ENCODE measurements around the gene MRPS5. TPM values are rescaled to one million over a fixed set of nuclear protein-coding genes. Genes with fewer than 3 reads are reported as not detected.

Gene MRPS5
- total and polyA plus RNA-seq, 2 experiments from 2014 or later: 44.4 to 55.3 TPM

GRCh38 chr2:95113464-95113863 is 8.1 kb downstream of the MRPS5 start:
- H3K36me3 ChIP-seq (replicated peaks; ENCODE audit: insufficient read depth, low read depth): no peaks in the 10 kb centered on the region
- no peaks in the 10 kb centered on the region for H3K4me1 ChIP-seq (ENCODE audit: insufficient read depth)
- H2AFZ ChIP-seq: no peak overlapping the region
- peaks cover 3% of the 10 kb centered on the region for H4K20me1 ChIP-seq (ENCODE audit: insufficient read depth, poor library complexity, severe bottlenecking)
- H3K4me2 ChIP-seq: no peak overlapping the region
- no peak for DNase-seq (ENCODE audit: low spot score)
- no peak overlapping the region for H3K4me3 ChIP-seq
- TF ChIP-seq CTCF (IDR thresholded peaks at IDR 0.05; ENCODE audit: poor library complexity): no peak
- TF ChIP-seq EZH2 (IDR thresholded peaks at IDR 0.05; ENCODE audit: borderline replicate concordance): no peak
- TF ChIP-seq EZH2phosphoT487 (IDR thresholded peaks at IDR 0.05; ENCODE audit: low read depth, severe bottlenecking, unreplicated experiment): no peak
- WGBS (ENCODE audit: low lambda C conversion rate, missing lambda C conversion rate): 92% methylated on average over 7 of the region's 7 CpGs
- no peaks in the 10 kb centered on the region for H3K9me3 ChIP-seq (ENCODE audit: low read depth)
- H3K79me2 ChIP-seq: peaks cover 21% of the 10 kb centered on the region
- no peak overlapping the region for H3K27ac ChIP-seq
- no peaks in the 10 kb centered on the region for H3K9me2 ChIP-seq (replicated peaks; ENCODE audit: insufficient read depth)
- H3K27me3 ChIP-seq: no peaks in the 10 kb centered on the region

- TF ChIP-seq EZH2phosphoT487 (IDR thresholded peaks at IDR 0.05; ENCODE audit: low read depth, severe bottlenecking, unreplicated experiment) (no peak), CTCF (IDR thresholded peaks at IDR 0.05; ENCODE audit: poor library complexity) (no peak), EZH2 (IDR thresholded peaks at IDR 0.05; ENCODE audit: borderline replicate concordance) (no peak)
- no peaks in the 10 kb centered on the region for H3K27me3 ChIP-seq
- no peak overlapping the region for H3K4me3 ChIP-seq
- H3K4me2 ChIP-seq: no peak overlapping the region
- peaks cover 9% of the 10 kb centered on the region for H3K79me2 ChIP-seq
- no peaks in the 10 kb centered on the region for H4K20me1 ChIP-seq (ENCODE audit: insufficient read depth, poor library complexity, severe bottlenecking)
- H3K27ac ChIP-seq: no peak overlapping the region
- H3K36me3 ChIP-seq (replicated peaks; ENCODE audit: insufficient read depth, low read depth): no peaks in the 10 kb centered on the region
- H2AFZ ChIP-seq: no peak overlapping the region
- H3K4me1 ChIP-seq (ENCODE audit: insufficient read depth): no peaks in the 10 kb centered on the region
- DNase-seq (ENCODE audit: low spot score): no peak
- H3K9me2 ChIP-seq (replicated peaks; ENCODE audit: insufficient read depth): no peaks in the 10 kb centered on the region
- no peaks in the 10 kb centered on the region for H3K9me3 ChIP-seq (ENCODE audit: low read depth)
These were observed 11.2 kb downstream of the MRPS5 start for GRCh38 chr2:95110395-95110794.

DNA sequence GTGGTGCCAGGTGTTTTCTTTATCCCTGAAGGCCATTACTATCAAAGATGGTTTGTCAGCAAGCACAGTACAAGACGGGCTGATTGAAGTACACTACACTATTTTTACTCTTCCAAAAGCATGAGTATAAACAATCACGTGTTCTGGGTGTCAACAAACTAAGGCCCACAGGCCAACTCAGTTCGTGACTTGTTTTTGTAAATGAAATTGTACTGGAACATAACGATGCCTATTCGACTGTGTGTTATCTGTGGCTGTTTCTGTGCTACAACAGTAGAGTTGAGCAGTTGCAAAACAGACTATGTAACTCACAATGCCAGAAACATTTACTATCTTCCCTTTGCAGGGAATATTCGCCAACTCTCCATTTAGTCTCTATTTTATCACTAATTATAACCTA is 12.3 kb downstream of the MRPS5 start:
- H3K79me2 ChIP-seq: peaks cover 4% of the 10 kb centered on the region
- no peaks in the 10 kb centered on the region for H3K9me2 ChIP-seq (replicated peaks; ENCODE audit: insufficient read depth)
- 98% methylated on average over 6 of the region's 6 CpGs for WGBS (ENCODE audit: low lambda C conversion rate, missing lambda C conversion rate)
- no peak overlapping the region for H2AFZ ChIP-seq
- no peaks in the 10 kb centered on the region for H3K27me3 ChIP-seq
- H3K4me3 ChIP-seq: no peak overlapping the region
- TF ChIP-seq EZH2phosphoT487 (IDR thresholded peaks at IDR 0.05; ENCODE audit: low read depth, severe bottlenecking, unreplicated experiment) (no peak), CTCF (IDR thresholded peaks at IDR 0.05; ENCODE audit: poor library complexity) (no peak), EZH2 (IDR thresholded peaks at IDR 0.05; ENCODE audit: borderline replicate concordance) (no peak)
- H3K4me2 ChIP-seq: no peak overlapping the region
- DNase-seq (ENCODE audit: low spot score): no peak
- H3K27ac ChIP-seq: no peak overlapping the region
- no peaks in the 10 kb centered on the region for H3K36me3 ChIP-seq (replicated peaks; ENCODE audit: insufficient read depth, low read depth)
- H4K20me1 ChIP-seq (ENCODE audit: insufficient read depth, poor library complexity, severe bottlenecking): no peaks in the 10 kb centered on the region
- H3K4me1 ChIP-seq (ENCODE audit: insufficient read depth): no peaks in the 10 kb centered on the region
- H3K9me3 ChIP-seq (ENCODE audit: low read depth): no peaks in the 10 kb centered on the region

GRCh38 chr2:95106081-95106480 is 15.5 kb downstream of the MRPS5 start:
- 96% methylated on average over 2 of the region's 2 CpGs for WGBS (ENCODE audit: low lambda C conversion rate, missing lambda C conversion rate)
- Histone ChIP-seq H3K27me3 (no peaks in the 10 kb centered on the region), H3K79me2 (no peaks in the 10 kb centered on the region), H3K9me3 (ENCODE audit: low read depth) (no peaks in the 10 kb centered on the region), H2AFZ (no peak overlapping the region), H3K27ac (no peak overlapping the region), H3K36me3 (replicated peaks; ENCODE audit: insufficient read depth, low read depth) (no peaks in the 10 kb centered on the region), H3K4me3 (no peak overlapping the region), H3K4me2 (no peak overlapping the region), H3K9me2 (replicated peaks; ENCODE audit: insufficient read depth) (no peaks in the 10 kb centered on the region), H4K20me1 (ENCODE audit: insufficient read depth, poor library complexity, severe bottlenecking) (no peaks in the 10 kb centered on the region), H3K4me1 (ENCODE audit: insufficient read depth) (no peaks in the 10 kb centered on the region)
- DNase-seq (ENCODE audit: low spot score): no peak
- TF ChIP-seq EZH2 (IDR thresholded peaks at IDR 0.05; ENCODE audit: borderline replicate concordance): no peak
- TF ChIP-seq EZH2phosphoT487 (IDR thresholded peaks at IDR 0.05; ENCODE audit: low read depth, severe bottlenecking, unreplicated experiment): no peak
- no peak for TF ChIP-seq CTCF (IDR thresholded peaks at IDR 0.05; ENCODE audit: poor library complexity)

Data from hepatocyte (in vitro differentiated cells).